AG10803 (cell line): Measurements from ENCODE around the gene FABP3.
"Not testable (repeated sequence)": the region's sequence is repeated elsewhere in the genome, so short reads cannot be mapped to it uniquely, and the experiment has no call there.

Experiments used
- DNase-seq: peaks from one replicate; pipeline ENCODE4 v3.0.0; 2010; ENCODE audit warnings: low read depth
- H3K4me3 ChIP-seq: 2 replicates; pipeline ENCODE4 v1.5.1; 2011; ENCODE audit warnings: mild to moderate bottlenecking, low read length, control low read depth
- TF ChIP-seq, protein P1 (sequence below): conservative IDR thresholded peaks from 2 replicates; pipeline ENCODE4 v1.5.1; 2011; ENCODE audit warnings: mild to moderate bottlenecking, low read length, control low read depth, inconsistent platforms

FABP3 gene

DNA sequence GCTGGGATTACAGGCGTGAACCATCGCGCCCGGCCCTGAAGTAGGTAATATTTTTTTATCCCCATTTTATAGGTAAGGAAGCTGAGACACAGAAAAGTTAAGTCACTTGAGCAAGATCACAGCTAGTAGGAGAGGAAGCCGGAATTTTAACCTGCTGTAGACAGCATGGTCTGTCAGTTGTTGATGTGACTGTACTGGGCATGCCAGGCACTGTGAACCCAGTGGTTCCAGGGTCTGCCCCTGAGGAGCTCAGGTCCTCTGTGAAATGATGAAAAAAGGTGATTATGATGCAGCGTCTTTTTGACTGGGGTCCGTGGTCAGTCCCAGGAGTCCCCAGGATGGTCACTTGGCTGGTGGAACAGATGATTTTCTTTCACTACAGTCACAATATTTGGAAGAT is 16.7 kb upstream of the FABP3 start:
- TF ChIP-seq, protein P1, sequence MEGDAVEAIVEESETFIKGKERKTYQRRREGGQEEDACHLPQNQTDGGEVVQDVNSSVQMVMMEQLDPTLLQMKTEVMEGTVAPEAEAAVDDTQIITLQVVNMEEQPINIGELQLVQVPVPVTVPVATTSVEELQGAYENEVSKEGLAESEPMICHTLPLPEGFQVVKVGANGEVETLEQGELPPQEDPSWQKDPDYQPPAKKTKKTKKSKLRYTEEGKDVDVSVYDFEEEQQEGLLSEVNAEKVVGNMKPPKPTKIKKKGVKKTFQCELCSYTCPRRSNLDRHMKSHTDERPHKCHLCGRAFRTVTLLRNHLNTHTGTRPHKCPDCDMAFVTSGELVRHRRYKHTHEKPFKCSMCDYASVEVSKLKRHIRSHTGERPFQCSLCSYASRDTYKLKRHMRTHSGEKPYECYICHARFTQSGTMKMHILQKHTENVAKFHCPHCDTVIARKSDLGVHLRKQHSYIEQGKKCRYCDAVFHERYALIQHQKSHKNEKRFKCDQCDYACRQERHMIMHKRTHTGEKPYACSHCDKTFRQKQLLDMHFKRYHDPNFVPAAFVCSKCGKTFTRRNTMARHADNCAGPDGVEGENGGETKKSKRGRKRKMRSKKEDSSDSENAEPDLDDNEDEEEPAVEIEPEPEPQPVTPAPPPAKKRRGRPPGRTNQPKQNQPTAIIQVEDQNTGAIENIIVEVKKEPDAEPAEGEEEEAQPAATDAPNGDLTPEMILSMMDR, result no peak
- H3K4me3 ChIP-seq, result no peak overlapping the region
- DNase-seq, result no peak

DNA sequence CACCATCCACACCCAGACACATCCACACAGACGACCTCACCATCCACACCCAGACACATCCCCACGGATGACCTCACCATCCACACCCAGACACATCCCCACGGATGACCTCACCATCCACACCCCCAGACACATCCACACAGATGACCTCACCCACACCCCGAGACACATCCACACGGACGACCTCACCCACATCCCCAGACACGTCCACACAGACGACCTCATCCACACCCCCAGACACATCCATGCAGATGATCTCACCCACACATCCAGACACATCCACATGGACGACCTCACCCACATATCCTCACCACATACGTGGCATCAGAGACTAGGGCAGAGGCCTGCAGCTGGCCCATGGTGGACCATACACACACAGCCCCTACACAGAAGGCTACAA is 14.7 kb upstream of the FABP3 start:
- no peak overlapping the region for H3K4me3 ChIP-seq
- DNase-seq, result no peak
- TF ChIP-seq, protein P1, result no peak

DNA sequence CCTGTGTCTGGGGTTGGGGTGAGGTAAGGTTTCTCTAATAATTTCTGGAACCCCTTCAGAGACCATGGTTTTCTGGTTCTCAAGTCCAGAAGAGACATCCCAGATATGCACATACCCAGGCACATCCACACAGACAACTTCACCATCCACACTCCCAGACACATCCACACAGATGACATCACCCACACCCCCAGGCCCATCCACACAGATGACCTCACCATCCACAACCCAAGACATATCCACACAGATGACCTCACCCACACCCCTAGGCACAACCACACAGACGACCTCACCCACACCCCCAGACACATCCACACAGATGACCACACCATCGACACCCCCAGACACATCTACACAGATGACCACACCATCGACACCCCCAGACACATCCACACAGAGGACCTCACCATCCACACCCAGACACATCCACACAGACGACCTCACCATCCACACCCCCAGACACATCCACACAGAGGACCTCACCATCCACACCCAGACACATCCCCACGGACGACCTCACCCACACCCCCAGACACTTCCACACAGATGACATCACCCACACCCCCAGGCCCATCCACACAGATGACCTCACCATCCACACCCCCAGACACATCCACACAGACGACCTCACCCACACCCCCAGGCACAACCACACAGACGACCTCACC is 13.8 kb upstream of the FABP3 start:
- DNase-seq, result not testable (repeated sequence)

DNA sequence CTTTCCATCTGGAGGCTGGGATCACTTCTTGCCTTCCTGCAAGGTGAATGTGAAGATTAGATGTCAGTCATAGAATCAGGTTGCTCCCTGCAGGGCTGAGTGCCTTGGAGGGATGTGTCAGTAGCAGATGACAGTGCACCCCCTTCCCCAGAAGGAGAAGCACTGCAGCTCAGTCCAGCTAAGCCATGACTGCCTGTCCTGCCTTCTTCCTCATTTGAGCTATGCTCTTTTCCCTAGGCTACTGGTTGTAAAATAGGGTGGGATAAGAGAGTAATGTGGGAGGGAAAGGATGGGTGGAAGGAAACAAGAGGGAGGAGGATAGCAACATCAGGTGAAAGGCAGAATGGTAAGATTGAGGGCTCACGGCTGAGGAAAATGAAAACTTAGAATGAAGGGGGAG is 11.1 kb upstream of the FABP3 start:
- no peak overlapping the region for H3K4me3 ChIP-seq
- no peak for DNase-seq
- TF ChIP-seq, protein P1, result no peak

More for the DNA sequence above, 13.8 kb upstream of the FABP3 start:
- not testable (repeated sequence) for H3K4me3 ChIP-seq

DNA sequence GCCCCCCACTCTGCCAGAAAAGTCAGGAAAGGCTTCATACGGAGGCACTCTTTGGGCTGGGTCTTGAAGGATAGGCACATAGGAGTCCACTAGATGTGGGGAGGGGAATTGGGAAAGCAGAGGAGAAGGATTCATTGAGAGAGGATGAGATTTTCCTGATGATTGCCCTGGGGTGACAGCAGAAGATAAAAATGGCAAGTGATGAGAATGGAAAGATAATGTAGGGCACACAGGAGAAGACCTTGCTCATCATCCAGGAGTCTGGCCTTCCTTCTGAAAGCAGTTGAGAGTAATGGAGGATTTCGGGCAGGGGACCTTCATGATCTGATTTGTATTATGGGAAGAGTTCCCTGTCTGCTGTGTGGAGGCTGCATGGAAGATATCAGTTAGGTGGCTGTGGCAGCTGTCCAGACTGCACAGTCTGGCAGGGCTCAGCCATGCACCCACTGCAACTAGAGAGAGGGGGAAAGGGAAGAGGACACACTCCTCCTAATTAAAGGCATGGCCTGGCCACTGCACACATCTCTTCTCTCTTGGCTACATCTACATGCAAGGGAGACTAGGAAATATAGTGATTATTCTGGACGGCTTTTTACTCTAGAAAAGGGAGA is 9.6 kb upstream of the FABP3 start:
- no peak for DNase-seq
- H3K4me3 ChIP-seq, result no peak overlapping the region
- TF ChIP-seq, protein P1, result no peak

DNA sequence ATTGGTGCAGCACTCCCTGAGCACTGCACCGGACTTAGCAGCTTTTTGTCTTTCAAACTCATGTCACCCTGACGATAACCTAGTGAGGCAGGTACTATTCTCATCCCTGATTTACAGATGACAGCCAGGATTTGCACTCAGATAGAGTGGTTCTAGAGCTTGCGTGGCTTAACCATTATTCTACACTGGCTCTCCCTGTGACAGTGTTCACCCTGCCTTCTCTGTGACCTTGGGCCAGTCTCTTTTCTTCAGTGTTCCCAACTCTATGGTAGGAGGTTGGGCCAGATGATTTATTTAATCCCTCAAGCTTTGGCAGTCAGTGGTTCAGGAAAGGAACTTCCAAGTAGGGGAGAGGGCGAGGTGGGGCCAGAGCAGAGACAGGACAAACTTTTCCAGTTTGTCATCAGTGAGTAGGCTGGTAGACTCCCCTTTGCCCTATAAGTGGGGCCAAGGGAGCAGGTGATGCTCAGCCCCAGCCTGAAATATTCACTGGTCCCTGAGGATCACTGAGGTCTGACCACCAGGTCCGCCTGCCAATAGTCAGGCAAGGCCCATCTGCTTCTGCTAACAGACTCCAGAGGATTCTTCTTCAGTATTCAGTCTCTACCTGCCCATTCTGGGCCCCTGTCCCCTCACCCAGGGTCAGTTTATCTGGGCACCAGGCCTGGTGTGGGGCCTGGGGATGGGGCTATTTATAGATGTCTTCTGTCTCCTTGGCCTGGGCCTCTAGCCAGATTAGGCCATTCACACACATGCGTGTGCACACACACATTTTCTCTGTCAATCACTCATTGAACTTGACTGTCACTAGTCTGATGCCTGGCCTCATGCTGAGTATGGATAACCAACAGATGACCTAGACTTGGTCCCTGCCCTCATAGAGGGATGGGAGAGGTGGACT is 8.8 kb upstream of the FABP3 start:
- H3K4me3 ChIP-seq, result no peak overlapping the region
- TF ChIP-seq, protein P1, result no peak
- DNase-seq, result peak; percentile 50

DNA sequence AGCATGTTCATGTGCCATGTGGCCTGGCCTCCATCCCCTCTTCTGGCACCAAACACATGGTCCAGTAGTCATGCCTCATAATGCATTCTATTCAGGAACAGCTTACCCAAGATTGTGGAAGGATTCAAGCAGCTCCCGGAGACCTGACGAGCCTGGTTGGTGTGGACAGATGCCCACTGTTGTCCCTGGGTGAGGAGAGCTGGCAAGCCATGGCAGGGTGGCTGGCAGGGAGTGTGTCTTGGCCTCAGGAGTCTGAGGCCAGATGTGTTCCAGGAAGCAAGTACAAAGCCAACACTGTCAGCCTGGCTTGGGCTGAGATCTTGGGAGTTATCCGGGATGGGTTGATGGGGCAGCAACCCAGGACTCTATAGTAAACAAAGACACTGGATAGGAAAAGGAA is 7.3 kb upstream of the FABP3 start:
- no peak for DNase-seq
- H3K4me3 ChIP-seq, result no peak overlapping the region
- TF ChIP-seq, protein P1, result no peak
